Fibroblast of lung (primary cell): ENCODE results near the gene PRUNE2. TPM values are rescaled to one million over a fixed set of nuclear protein-coding genes. Genes with fewer than 3 reads are reported as not detected.

ENCODE experiments used
- DNase-seq, 2 donors: peaks; one replicate each; pipeline versions ENCODE4 v3.0.0 to v3.0.0-alpha.2; 2010; ENCODE audit warnings: low read depth in 2 of 2
- H2AFZ ChIP-seq: 2 replicates; pipeline ENCODE4 v1.5.1; 2012; ENCODE audit warnings: low read length, control low read depth, inconsistent platforms
- H3K27ac ChIP-seq: 2 replicates; pipeline ENCODE4 v1.5.1; 2011; ENCODE audit warnings: low read length, control low read depth; ENCODE audit not compliant: insufficient read depth
- H3K27me3 ChIP-seq: 2 replicates; pipeline ENCODE4 v1.5.1; 2011; ENCODE audit warnings: mild to moderate bottlenecking, low read length; ENCODE audit not compliant: control insufficient read depth, insufficient read depth
- H3K36me3 ChIP-seq: 2 replicates; pipeline ENCODE4 v1.5.1; 2011; ENCODE audit warnings: low read length; ENCODE audit not compliant: control insufficient read depth, insufficient read depth
- H3K4me1 ChIP-seq: 2 replicates; pipeline ENCODE4 v1.5.1; 2011; ENCODE audit warnings: low read length; ENCODE audit not compliant: control insufficient read depth, insufficient read depth; ENCODE audit errors: extremely low read depth
- H3K4me2 ChIP-seq: 2 replicates; pipeline ENCODE4 v1.5.1; 2011; ENCODE audit warnings: low read length, control low read depth; ENCODE audit not compliant: insufficient read depth; ENCODE audit errors: extremely low read depth
- H3K4me3 ChIP-seq, 4 experiments: fragments of 200-600 bp in 1 of 4; sonication (generic) in 1 of 4; replicated peaks in 1 of 4; 2 replicates each; pipeline ENCODE4 v1.5.1; 2011 to 2016; ENCODE audit warnings: low read length in 4 of 4, low read depth in 3 of 4, mild to moderate bottlenecking in 3 of 4, control low read depth in 2 of 4, inconsistent platforms in 1 of 4, mixed read lengths in 1 of 4; ENCODE audit not compliant: insufficient read depth in 1 of 4; ENCODE audit errors: control extremely low read depth in 1 of 4
- H3K79me2 ChIP-seq: 2 replicates; pipeline ENCODE4 v1.5.1; 2012; ENCODE audit warnings: mild to moderate bottlenecking, low read length, inconsistent platforms; ENCODE audit not compliant: control insufficient read depth, insufficient read depth
- H3K9ac ChIP-seq: 2 replicates; pipeline ENCODE4 v1.5.1; 2011; ENCODE audit warnings: mild to moderate bottlenecking, low read length, control low read depth; ENCODE audit not compliant: insufficient read depth
- H3K9me3 ChIP-seq: 2 replicates; pipeline ENCODE4 v1.5.1; 2012; ENCODE audit warnings: low read depth, low read length; ENCODE audit not compliant: control insufficient read depth, insufficient read depth
- H4K20me1 ChIP-seq: 2 replicates; pipeline ENCODE4 v1.5.1; 2011; ENCODE audit warnings: low read length; ENCODE audit not compliant: control insufficient read depth, insufficient read depth; ENCODE audit errors: extremely low read depth
- CTCF ChIP-seq, 2 donors: IDR thresholded peaks in 1 of 2; conservative IDR thresholded peaks in 1 of 2; 1 replicate in 1 of 2; 2 replicates in 1 of 2; pipeline ENCODE4 v1.5.1; 2011 to 2012; ENCODE audit warnings: low read length in 2 of 2, control low read depth in 1 of 2, inconsistent platforms in 1 of 2, low read depth in 1 of 2, mild to moderate bottlenecking in 1 of 2
- EZH2 ChIP-seq: IDR thresholded peaks from 2 replicates; pipeline ENCODE4 v1.5.1; 2012; ENCODE audit warnings: low read length, control low read depth, mild to moderate bottlenecking; ENCODE audit errors: missing control alignments
- polyA plus RNA-seq, 2 donors: library from polyadenylated mRNA; depleted of rRNA in 1 of 2; stranded (reverse) in 1 of 2; unstranded in 1 of 2; fragments of >200 nt; gene quantifications; 2 replicates each; pipeline ENCODE4 v1.2.1, GENCODE V29; 2011 to 2012; ENCODE audit warnings: missing spikeins in 1 of 2
- total RNA-seq: library from RNA; depleted of rRNA; stranded (reverse); fragments of >200 nt; gene quantifications from 2 replicates; pipeline ENCODE4 v1.2.1, GENCODE V29; 2014

PRUNE2 gene
- total and polyA plus RNA-seq, 2 donors (not counting 1 experiment from before 2014, with no cell fraction given): 5.4 to 95.6 TPM

DNA sequence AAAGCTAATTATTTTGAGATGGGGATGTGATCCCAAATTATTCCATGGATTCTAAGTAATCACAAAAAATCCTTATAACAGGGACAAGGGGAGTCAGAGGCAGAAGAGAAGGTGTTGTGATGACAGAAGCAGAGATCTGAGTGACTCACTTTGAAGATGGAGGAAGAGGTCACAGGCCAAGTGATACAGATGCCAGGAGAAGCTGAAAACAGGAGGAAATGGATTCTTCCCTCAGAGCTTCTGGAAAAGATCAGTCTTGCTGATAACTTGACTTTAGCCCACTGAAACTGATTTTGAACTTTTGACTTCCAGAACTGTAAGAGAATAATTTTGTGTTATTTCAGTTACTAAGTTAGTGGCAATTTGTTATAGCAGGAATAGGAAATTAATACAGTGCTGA lies 341.6 kb downstream of the PRUNE2 start:
- Histone ChIP-seq H2AFZ (no peak overlapping the region), H3K36me3 (no peaks in the 10 kb centered on the region), H3K27ac (no peak overlapping the region), H3K9me3 (no peaks in the 10 kb centered on the region), H3K79me2 (no peaks in the 10 kb centered on the region), H3K4me3 (no peak overlapping the region), H4K20me1 (no peaks in the 10 kb centered on the region), H3K9ac (no peak overlapping the region), H3K27me3 (no peaks in the 10 kb centered on the region), H3K4me2 (no peak overlapping the region), H3K4me1 (peaks cover 9% of the 10 kb centered on the region)
- TF ChIP-seq CTCF (conservative IDR thresholded peaks at IDR 0.05 in 1 of 2, IDR thresholded peaks at IDR 0.05 in 1 of 2; ENCODE audit: low read depth in 1 of 2, low read length in 2 of 2): no peak
- no peak for TF ChIP-seq EZH2
- DNase-seq: peak in 1 of 2 donors; percentile 46

DNA sequence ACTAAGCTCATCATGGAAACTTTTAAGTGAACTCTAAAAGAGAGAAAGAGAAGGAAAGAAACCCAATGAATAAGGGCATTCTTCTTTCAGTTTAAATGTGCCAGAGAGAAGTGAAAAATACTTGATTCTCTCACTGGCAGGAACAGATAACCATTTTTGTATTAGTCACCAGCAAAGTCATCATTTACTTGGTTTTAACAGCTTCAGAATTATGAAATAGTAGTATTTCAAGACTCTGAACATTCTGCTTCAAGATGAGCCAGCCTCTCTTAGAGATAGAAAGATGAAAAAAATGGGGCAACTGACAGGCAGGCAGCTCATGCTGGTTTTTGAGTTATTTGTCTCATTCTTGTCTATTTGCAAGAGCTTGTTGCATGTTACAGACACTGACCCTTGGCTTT lies 343.4 kb downstream of the PRUNE2 start:
- no peak overlapping the region for H3K27ac ChIP-seq
- H3K4me2 ChIP-seq: no peak overlapping the region
- no peak overlapping the region for H3K9ac ChIP-seq
- no peaks in the 10 kb centered on the region for H3K9me3 ChIP-seq
- no peak overlapping the region for H3K4me3 ChIP-seq
- H3K79me2 ChIP-seq: no peaks in the 10 kb centered on the region
- TF ChIP-seq CTCF (conservative IDR thresholded peaks at IDR 0.05 in 1 of 2, IDR thresholded peaks at IDR 0.05 in 1 of 2; ENCODE audit: low read depth in 1 of 2, low read length in 2 of 2) (no peak), EZH2 (no peak)
- no peaks in the 10 kb centered on the region for H3K36me3 ChIP-seq
- no peak overlapping the region for H2AFZ ChIP-seq
- H4K20me1 ChIP-seq: no peaks in the 10 kb centered on the region
- DNase-seq: peak; percentile 67 to 82
- H3K27me3 ChIP-seq: no peaks in the 10 kb centered on the region
- peaks cover 15% of the 10 kb centered on the region for H3K4me1 ChIP-seq

GRCh38 chr9:76561900-76562299 lies 344.0 kb downstream of the PRUNE2 start:
- H3K27ac ChIP-seq: no peak overlapping the region
- H2AFZ ChIP-seq: no peak overlapping the region
- no peak overlapping the region for H3K4me2 ChIP-seq
- H3K4me1 ChIP-seq: peaks cover 14% of the 10 kb centered on the region
- H3K36me3 ChIP-seq: no peaks in the 10 kb centered on the region
- no peak overlapping the region for H3K4me3 ChIP-seq
- H3K9me3 ChIP-seq: no peaks in the 10 kb centered on the region
- DNase-seq: no peak
- no peaks in the 10 kb centered on the region for H3K27me3 ChIP-seq
- H3K9ac ChIP-seq: no peak overlapping the region
- TF ChIP-seq EZH2 (no peak), CTCF (conservative IDR thresholded peaks at IDR 0.05 in 1 of 2, IDR thresholded peaks at IDR 0.05 in 1 of 2; ENCODE audit: low read depth in 1 of 2, low read length in 2 of 2) (no peak)
- H4K20me1 ChIP-seq: no peaks in the 10 kb centered on the region
- H3K79me2 ChIP-seq: no peaks in the 10 kb centered on the region

Other genes with a start within 250 kb of the PRUNE2 start
- gene PCA3, start 141.7 kb downstream of the PRUNE2 start, total RNA-seq: not detected in 2 replicates
- not detected in 2 replicates for gene PCA3, start 141.7 kb downstream of the PRUNE2 start, polyA plus RNA-seq
- gene FOXB2, start 113.5 kb upstream of the PRUNE2 start, total RNA-seq: not detected in 2 replicates
- not detected in 2 replicates for gene FOXB2, start 113.5 kb upstream of the PRUNE2 start, polyA plus RNA-seq